Measurements from ENCODE around the gene DTNBP1. TPM values are rescaled to one million over a fixed set of nuclear protein-coding genes. Genes with fewer than 3 reads are reported as not detected.

DTNBP1 gene
- total and polyA plus RNA-seq, 2 of the 8 experiments (the other 6 are each of a cell fraction or from before 2014, with no cell fraction given): 13.5 to 22.1 TPM

DNA sequence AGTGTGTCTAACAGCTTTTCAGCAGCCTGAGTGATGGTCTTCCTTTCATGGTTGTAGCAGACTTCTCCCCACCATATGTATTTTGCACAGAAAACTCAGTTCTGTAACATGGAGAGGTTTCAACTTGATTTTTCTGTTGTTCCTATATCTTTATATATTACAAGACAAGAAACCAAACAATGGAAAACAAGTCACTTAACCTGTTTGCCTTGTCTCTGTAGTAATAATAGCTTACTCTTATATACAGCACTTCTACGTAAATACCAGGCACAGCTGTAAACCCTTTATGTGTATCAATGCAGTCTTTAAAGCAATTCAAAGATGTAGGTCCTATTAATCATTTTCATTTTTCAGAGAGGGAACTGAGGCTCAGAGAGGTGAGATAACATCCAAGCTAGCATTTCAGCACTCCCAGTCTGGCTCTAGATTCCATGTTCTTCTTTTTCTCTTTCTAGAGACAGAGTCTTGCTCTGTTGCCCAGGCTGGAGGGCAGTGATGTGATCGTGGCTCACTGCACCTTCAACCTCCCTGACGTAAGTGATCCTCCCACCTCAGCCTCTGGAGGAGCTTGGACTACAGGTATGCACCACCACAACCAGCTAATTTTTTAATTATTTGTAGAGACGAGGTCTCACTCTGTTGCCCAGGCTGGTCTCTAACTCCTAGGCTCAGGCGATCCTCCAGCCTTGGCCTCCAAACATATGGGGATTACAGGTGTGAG is 90.4 kb downstream of the DTNBP1 start:
- H3K36me3 ChIP-seq (ENCODE audit: control insufficient read depth in 2 of 4, insufficient read depth in 4 of 4, low read length in 3 of 4): no peaks in the 10 kb centered on the region
- peaks cover 0 to 6% (median 5%) of the 10 kb centered on the region in 4 experiments; a peak in 5 of 7 replicates for H3K4me1 ChIP-seq (replicated peaks in 1 of 4; ENCODE audit: control insufficient read depth in 3 of 4, insufficient read depth in 4 of 4, low read length in 3 of 4)
- DNase-seq (ENCODE audit: low read depth in 1 of 2, low spot score in 2 of 2) (no peak), FAIRE-seq (no peak)
- no peak overlapping the region for H3K14ac ChIP-seq (ENCODE audit: insufficient read length)
- no peak overlapping the region for H3K9ac ChIP-seq (replicated peaks in 1 of 4; ENCODE audit: extremely low read depth in 1 of 4, low read depth in 3 of 4, low read length in 3 of 4)
- H2BK5ac ChIP-seq (ENCODE audit: low read depth, low read length): no peak overlapping the region
- no peaks in the 10 kb centered on the region for H3K79me1 ChIP-seq (ENCODE audit: low read depth, low read length)
- H2BK20ac ChIP-seq (ENCODE audit: low read length): no peak overlapping the region
- H3K27ac ChIP-seq (ENCODE audit: low read depth, low read length): no peak overlapping the region
- H3K79me2 ChIP-seq (ENCODE audit: control insufficient read depth in 1 of 2, insufficient read depth in 2 of 2, low read length in 2 of 2): no peaks in the 10 kb centered on the region
- no peaks in the 10 kb centered on the region for H3K23me2 ChIP-seq (ENCODE audit: low read depth, low read length)
- no peak overlapping the region for H3K56ac ChIP-seq (replicated peaks; ENCODE audit: insufficient read length, low read depth, low read length)
- no peak overlapping the region for H2AFZ ChIP-seq (ENCODE audit: low read length)
- H2BK120ac ChIP-seq (replicated peaks; ENCODE audit: low read depth, low read length): no peak overlapping the region
- ChIA-PET POLR2A (ENCODE audit: partially characterized antibody) (no interaction called here), CTCF (ENCODE audit: partially characterized antibody) (interaction anchor here (0.8 to 2.3 kb wide), 3 partner anchors 46 to 325 kb away, joined by 3 to 8 read pairs (median 3); no protein-coding TSS in a partner anchor)
- no peak overlapping the region for H2BK15ac ChIP-seq (ENCODE audit: low read length)
- H2AK5ac ChIP-seq (ENCODE audit: low read depth, low read length): no peak overlapping the region
- H4K20me1 ChIP-seq (replicated peaks in 1 of 2; ENCODE audit: control insufficient read depth in 1 of 2, insufficient read depth in 2 of 2, low read length in 2 of 2): peaks cover 0 to 4% of the 10 kb centered on the region in 2 experiments
- no peaks in the 10 kb centered on the region for H3K9me3 ChIP-seq (ENCODE audit: insufficient read depth in 2 of 2, low read depth in 1 of 2, low read length in 1 of 2)
- H4K8ac ChIP-seq (ENCODE audit: extremely low read depth, insufficient read depth, low read length): no peak overlapping the region
- H2BK12ac ChIP-seq (ENCODE audit: low read depth, low read length): no peak overlapping the region
- H3K4me2 ChIP-seq (ENCODE audit: insufficient read depth in 1 of 2, low read depth in 2 of 2, low read length in 2 of 2): no peak overlapping the region
- H3K18ac ChIP-seq (ENCODE audit: extremely low read depth, low read length): no peak overlapping the region
- no peak overlapping the region for H3K4ac ChIP-seq (replicated peaks; ENCODE audit: insufficient read length, low read depth, low read length)
- no peaks in the 10 kb centered on the region for H3K27me3 ChIP-seq (replicated peaks in 1 of 4; ENCODE audit: control insufficient read depth in 3 of 4, extremely low read depth in 1 of 4, insufficient read depth in 3 of 4, low read length in 3 of 4)
- H3K4me3 ChIP-seq (ENCODE audit: extremely low read depth in 1 of 4, insufficient read depth in 2 of 4, low read depth in 3 of 4, low read length in 4 of 4): no peak overlapping the region
- 96% methylated on average over 5 of the region's 5 CpGs; no CpG with 5 or more reads in 1 of the 2 experiments for WGBS, 2 experiments (ENCODE audit: extremely low coverage in 1 of 2, insufficient coverage in 1 of 2, insufficient read length in 1 of 2, insufficient replicate concordance in 2 of 2, low coverage in 1 of 2, low lambda C conversion rate in 2 of 2, missing lambda C conversion rate in 1 of 2)
- no peak overlapping the region for H3K23ac ChIP-seq (ENCODE audit: insufficient read length)
- TF ChIP-seq ZNF274 (IDR thresholded peaks at IDR 0.05; ENCODE audit: borderline replicate concordance, extremely low read depth, low read length) (no peak), SAP30 (IDR thresholded peaks at IDR 0.05; ENCODE audit: insufficient read depth, insufficient replicate concordance, low read length) (no peak), SP1 (IDR thresholded peaks at IDR 0.05; ENCODE audit: low read depth, low read length) (no peak), EGR1 (IDR thresholded peaks at IDR 0.05; ENCODE audit: borderline replicate concordance, low read depth, low read length) (no peak), JUND (IDR thresholded peaks at IDR 0.05; ENCODE audit: low read length) (no peak), BACH1 (IDR thresholded peaks at IDR 0.05; ENCODE audit: low read length) (no peak)
- TF ChIP-seq, protein P1, sequence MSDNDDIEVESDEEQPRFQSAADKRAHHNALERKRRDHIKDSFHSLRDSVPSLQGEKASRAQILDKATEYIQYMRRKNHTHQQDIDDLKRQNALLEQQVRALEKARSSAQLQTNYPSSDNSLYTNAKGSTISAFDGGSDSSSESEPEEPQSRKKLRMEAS (IDR thresholded peaks at IDR 0.05): no peak
- TF ChIP-seq, protein P2, sequence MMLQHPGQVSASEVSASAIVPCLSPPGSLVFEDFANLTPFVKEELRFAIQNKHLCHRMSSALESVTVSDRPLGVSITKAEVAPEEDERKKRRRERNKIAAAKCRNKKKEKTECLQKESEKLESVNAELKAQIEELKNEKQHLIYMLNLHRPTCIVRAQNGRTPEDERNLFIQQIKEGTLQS (IDR thresholded peaks at IDR 0.05; ENCODE audit: insufficient read depth, low read depth, low read length): no peak
- H4K5ac ChIP-seq (ENCODE audit: insufficient read length, low read depth, low read length): no peak overlapping the region
- H4K91ac ChIP-seq (replicated peaks; ENCODE audit: insufficient read length, low read length): no peak overlapping the region
